GDM1 (cell line): Measurements from ENCODE around the gene DHX34.

Source experiments
- DNase-seq: peaks from one replicate; lab custom pipeline; 2025; lab: John Stamatoyannopoulos, UW

DHX34 gene

GRCh38 chr19:47417746-47418691 is 68.9 kb downstream of the DHX34 start:
- DNase-seq, result no peak

GRCh38 chr19:47418692-47419029 is 69.5 kb downstream of the DHX34 start:
- DNase-seq, result no peak

- DNase-seq, result no peak
Measured at GRCh38 chr19:47419030-47419783, 70.1 kb downstream of the DHX34 start, which contains the start of gene MEIS3. TSS of gene MEIS3 (minus strand) at chr19:47419527. CDS start at chr19:47419081, 446 bp downstream.

- no peak for DNase-seq
Measured at GRCh38 chr19:47419789-47420188, 70.7 kb downstream of the DHX34 start.

GRCh38 chr19:47421244-47421786 is 72.2 kb downstream of the DHX34 start:
- no peak for DNase-seq

GRCh38 chr19:47421844-47422395 is 72.8 kb downstream of the DHX34 start:
- no peak for DNase-seq

GRCh38 chr19:47422417-47423163 is 73.5 kb downstream of the DHX34 start:
- DNase-seq, result no peak

- no peak for DNase-seq
Measured at GRCh38 chr19:47423203-47423882, 74.2 kb downstream of the DHX34 start.

- DNase-seq, result peak; percentile 38
Measured at GRCh38 chr19:47427241-47428176, 78.4 kb downstream of the DHX34 start.

- peak; percentile 86 for DNase-seq
Measured at GRCh38 chr19:47428177-47428894, 79.2 kb downstream of the DHX34 start.

GRCh38 chr19:47429140-47429793 is 80.2 kb downstream of the DHX34 start:
- DNase-seq, result no peak

- no peak for DNase-seq
Measured at GRCh38 chr19:47430041-47430802, 81.1 kb downstream of the DHX34 start.

- DNase-seq, result no peak
Measured at GRCh38 chr19:47432091-47432490, 83.0 kb downstream of the DHX34 start.
